T-cell (primary cell): ENCODE data around the gene HOXA1. TPM values are rescaled to one million over a fixed set of nuclear protein-coding genes. Genes with fewer than 3 reads are reported as not detected.

Source experiments
- ATAC-seq, 4 experiments: fragments of 200-7000 bp in 3 of 4; fragments of 150-1000 bp in 1 of 4; cut with Tn5 transposase; replicated peaks in 1 of 4; 1 replicate in 3 of 4; 2 replicates in 1 of 4; pipeline ENCODE4 v1.10.0; 2021; ENCODE audit warnings: moderate library complexity in 3 of 4, mild to moderate bottlenecking in 2 of 4, moderate number of reproducible peaks in 1 of 4
- CTCF ChIA-PET, 2 donors: fragments of 300-600 bp; sonication (Branson Sonifier 250); formaldehyde crosslinking; loops; one replicate each; lab custom pipeline; 2022; ENCODE audit warnings: antibody characterized with exemption in 2 of 2; lab: Charles Lee
- POLR2A ChIA-PET, 2 donors: fragments of 300-600 bp; sonication (Branson Sonifier 250); formaldehyde crosslinking; loops; one replicate each; lab custom pipeline; 2022; ENCODE audit warnings: antibody characterized with exemption in 2 of 2; lab: Charles Lee
- DNase-seq, 35 experiments: peaks; one replicate each; pipeline versions ENCODE4 v3.0.0 to v3.0.0-alpha.2; 2013 to 2023
- H3K27ac ChIP-seq: one replicate; pipeline ENCODE4 v1.5.1; 2013; ENCODE audit warnings: low read length
- H3K27me3 ChIP-seq, 2 experiments: replicated peaks in 1 of 2; 1 replicate in 1 of 2; 2 replicates in 1 of 2; pipeline versions ENCODE4 v1.6.1 to v1.7.0; 2013; ENCODE audit warnings: low read length in 1 of 2, mixed read lengths in 1 of 2; ENCODE audit not compliant: control insufficient read depth in 2 of 2, insufficient read depth in 2 of 2; ENCODE audit errors: extremely low read depth in 1 of 2
- H3K36me3 ChIP-seq, 2 donors: 1 replicate in 1 of 2; 2 replicates in 1 of 2; pipeline versions ENCODE4 v1.6.1 to v1.7.0; 2013; ENCODE audit warnings: low read length in 1 of 2; ENCODE audit not compliant: control insufficient read depth in 2 of 2, insufficient read depth in 1 of 2; ENCODE audit errors: extremely low read depth in 1 of 2
- H3K4me1 ChIP-seq, 2 experiments: 1 replicate in 1 of 2; 2 replicates in 1 of 2; pipeline versions ENCODE4 v1.6.1 to v1.7.0; 2013; ENCODE audit warnings: low read length in 2 of 2, mixed read lengths in 1 of 2; ENCODE audit not compliant: insufficient read depth in 2 of 2, control insufficient read depth in 1 of 2; ENCODE audit errors: extremely low read depth in 1 of 2
- H3K4me3 ChIP-seq, 2 donors: 1 replicate in 1 of 2; 2 replicates in 1 of 2; pipeline versions ENCODE4 v1.5.1 to v1.7.0; 2013; ENCODE audit warnings: mild to moderate bottlenecking in 2 of 2, low read length in 1 of 2, moderate library complexity in 1 of 2; ENCODE audit not compliant: control insufficient read depth in 1 of 2; ENCODE audit errors: extremely low read depth in 1 of 2
- H3K9me3 ChIP-seq: 2 replicates; pipeline ENCODE4 v1.7.0; 2013
- H3K27ac Mint-ChIP-seq, 2 donors: one replicate each; pipeline ENCODE4 v1.8.0; 2020 to 2021; ENCODE audit warnings: mild to moderate bottlenecking in 2 of 2, mixed read lengths in 2 of 2
- H3K27me3 Mint-ChIP-seq, 2 donors: one replicate each; pipeline ENCODE4 v1.8.0; 2021 to 2022; ENCODE audit warnings: mixed read lengths in 2 of 2
- H3K36me3 Mint-ChIP-seq: one replicate; pipeline ENCODE4 v1.8.0; 2021; ENCODE audit warnings: mixed read lengths
- H3K4me1 Mint-ChIP-seq, 3 donors: one replicate each; pipeline ENCODE4 v1.8.0; 2020 to 2022; ENCODE audit warnings: mixed read lengths in 3 of 3, mild to moderate bottlenecking in 1 of 3
- H3K4me3 Mint-ChIP-seq, 3 donors: one replicate each; pipeline ENCODE4 v1.8.0; 2020 to 2022; ENCODE audit warnings: mild to moderate bottlenecking in 3 of 3, mixed read lengths in 3 of 3, moderate library complexity in 3 of 3
- H3K9me3 Mint-ChIP-seq, 3 donors: one replicate each; pipeline ENCODE4 v1.8.0; 2020 to 2022; ENCODE audit warnings: mixed read lengths in 3 of 3
- WGBS: methylation state at CpG from one replicate; pipeline ENCODE4 v1.1.5; 2013; ENCODE audit warnings: missing lambda C conversion rate; ENCODE audit not compliant: insufficient coverage; 5-methylcytosine and 5-hydroxymethylcytosine counted together
- total RNA-seq, 35 experiments: library from RNA in 6 of 35; stranded (reverse) in 6 of 35; fragments of 120-200 nt in 1 of 35; gene quantifications; one replicate each; pipeline versions ENCODE4 v1.2.1 to v1.2.4 and lab custom pipeline; 2013 to 2026

Gene HOXA1
- total RNA-seq, 5 donors from 2014 or later (not counting 1 experiment from before 2014, with no cell fraction given): 0.28 to 0.66 (median 0.54) TPM

GRCh38 chr7:27068259-27068658 is 27.5 kb downstream of the HOXA1 start:
- DNase-seq (no peak), ATAC-seq (no peak)
- Histone ChIP-seq H3K27me3 (peaks cover 0 to 4% of the 10 kb centered on the region in 2 experiments), H3K4me3 (no peak overlapping the region), H3K9me3 (no peaks in the 10 kb centered on the region), H3K4me1 (no peaks in the 10 kb centered on the region), H3K36me3 (no peaks in the 10 kb centered on the region), H3K27ac (no peak overlapping the region)
- ChIA-PET CTCF (interaction anchor here in 1 of 2 donors (0.6 kb wide), 1 partner anchor 18 kb away, joined by 5 read pairs; no protein-coding TSS in a partner anchor), POLR2A (no interaction called here)
- Mint-ChIP-seq H3K27me3 (peaks cover 13 to 19% of the 10 kb centered on the region in 2 donors), H3K36me3 (no peaks in the 10 kb centered on the region), H3K9me3 (no peaks in the 10 kb centered on the region), H3K4me3 (no peak overlapping the region), H3K4me1 (peaks cover 0 to 6% (median 1%) of the 10 kb centered on the region in 3 donors), H3K27ac (no peak overlapping the region)
- WGBS: 71% methylated on average over 1 of the region's 1 CpG

GRCh38 chr7:27066148-27066547 is 29.7 kb downstream of the HOXA1 start:
- DNase-seq (no peak), ATAC-seq (no peak)
- no peaks in the 10 kb centered on the region for H3K9me3 ChIP-seq
- no peaks in the 10 kb centered on the region for H3K36me3 ChIP-seq
- H3K4me3 Mint-ChIP-seq: no peak overlapping the region
- H3K4me1 Mint-ChIP-seq: peaks cover 0 to 6% (median 1%) of the 10 kb centered on the region in 3 donors
- H3K4me1 ChIP-seq: no peaks in the 10 kb centered on the region
- no peak overlapping the region for H3K27ac ChIP-seq
- H3K4me3 ChIP-seq: no peak overlapping the region
- WGBS: 100% methylated on average over 1 of the region's 3 CpGs
- H3K27me3 Mint-ChIP-seq: peaks cover 13 to 16% of the 10 kb centered on the region in 2 donors
- peaks cover 0 to 13% of the 10 kb centered on the region in 2 experiments for H3K27me3 ChIP-seq
- H3K9me3 Mint-ChIP-seq: no peaks in the 10 kb centered on the region
- no peak overlapping the region for H3K27ac Mint-ChIP-seq
- ChIA-PET POLR2A (no interaction called here), CTCF (no interaction called here)
- H3K36me3 Mint-ChIP-seq: no peaks in the 10 kb centered on the region

GRCh38 chr7:27065709-27066108 is 30.1 kb downstream of the HOXA1 start:
- ChIA-PET CTCF (no interaction called here), POLR2A (no interaction called here)
- no peak overlapping the region for H3K27ac Mint-ChIP-seq
- H3K27me3 Mint-ChIP-seq: peaks cover 13 to 16% of the 10 kb centered on the region in 2 donors
- no peaks in the 10 kb centered on the region for H3K9me3 Mint-ChIP-seq
- Histone ChIP-seq H3K27me3 (peaks cover 0 to 13% of the 10 kb centered on the region in 2 experiments), H3K4me3 (no peak overlapping the region), H3K4me1 (no peaks in the 10 kb centered on the region), H3K9me3 (no peaks in the 10 kb centered on the region), H3K36me3 (no peaks in the 10 kb centered on the region), H3K27ac (no peak overlapping the region)
- DNase-seq (no peak), ATAC-seq (no peak)
- H3K4me3 Mint-ChIP-seq: no peak overlapping the region
- no CpG with 5 or more reads among the region's 2 CpGs for WGBS
- H3K36me3 Mint-ChIP-seq: no peaks in the 10 kb centered on the region
- H3K4me1 Mint-ChIP-seq: peaks cover 0 to 6% (median 1%) of the 10 kb centered on the region in 3 donors

GRCh38 chr7:27064661-27065060 is 31.1 kb downstream of the HOXA1 start:
- no peaks in the 10 kb centered on the region for H3K4me1 ChIP-seq
- 100% methylated on average over 1 of the region's 2 CpGs for WGBS
- peaks cover 0 to 13% of the 10 kb centered on the region in 2 experiments for H3K27me3 ChIP-seq
- H3K27ac Mint-ChIP-seq: no peak overlapping the region
- ChIA-PET CTCF (interaction anchor here in 1 of 2 donors (0.6 kb wide), 1 partner anchor 907 kb away, joined by 3 read pairs; no protein-coding TSS in a partner anchor), POLR2A (interaction anchor here in 1 of 2 donors (0.7 kb wide), 1 partner anchor 79 kb away, joined by 3 read pairs; no protein-coding TSS in a partner anchor)
- no peak overlapping the region for H3K4me3 Mint-ChIP-seq
- peaks cover 0 to 6% (median 1%) of the 10 kb centered on the region in 3 donors for H3K4me1 Mint-ChIP-seq
- no peak overlapping the region for H3K4me3 ChIP-seq
- no peaks in the 10 kb centered on the region for H3K9me3 Mint-ChIP-seq
- no peaks in the 10 kb centered on the region for H3K9me3 ChIP-seq
- ATAC-seq: no peak
- H3K27ac ChIP-seq: no peak overlapping the region
- H3K36me3 ChIP-seq: no peaks in the 10 kb centered on the region
- H3K36me3 Mint-ChIP-seq: no peaks in the 10 kb centered on the region
- H3K27me3 Mint-ChIP-seq: peaks cover 13 to 23% of the 10 kb centered on the region in 2 donors
- no peak for DNase-seq

GRCh38 chr7:27064159-27064558 is 31.6 kb downstream of the HOXA1 start:
- peaks cover 0 to 6% (median 1%) of the 10 kb centered on the region in 3 donors for H3K4me1 Mint-ChIP-seq
- no CpG with 5 or more reads among the region's 2 CpGs for WGBS

GRCh38 chr7:27062946-27063345 is 32.9 kb downstream of the HOXA1 start:
- H3K36me3 ChIP-seq: no peaks in the 10 kb centered on the region
- H3K27me3 Mint-ChIP-seq: peaks cover 19 to 26% of the 10 kb centered on the region in 2 donors
- DNase-seq (no peak), ATAC-seq (no peak)
- H3K27ac Mint-ChIP-seq: no peak overlapping the region
- no peak overlapping the region for H3K27ac ChIP-seq
- ChIA-PET POLR2A (no interaction called here), CTCF (no interaction called here)
- H3K27me3 ChIP-seq: peaks cover 0 to 16% of the 10 kb centered on the region in 2 experiments
- no peak overlapping the region for H3K4me3 Mint-ChIP-seq
- no peaks in the 10 kb centered on the region for H3K9me3 Mint-ChIP-seq
- H3K4me1 Mint-ChIP-seq: peaks cover 0 to 6% (median 1%) of the 10 kb centered on the region in 3 donors
- H3K4me3 ChIP-seq: no peak overlapping the region
- WGBS: 93% methylated on average over 3 of the region's 4 CpGs
- no peaks in the 10 kb centered on the region for H3K36me3 Mint-ChIP-seq
- no peaks in the 10 kb centered on the region for H3K4me1 ChIP-seq
- H3K9me3 ChIP-seq: no peaks in the 10 kb centered on the region

More at GRCh38 chr7:27064159-27064558, 31.6 kb downstream of the HOXA1 start:
- CTCF ChIA-PET: interaction anchor here in 1 of 2 donors (0.6 to 0.7 kb wide), 2 partner anchors 526 to 907 kb away, joined by 3 read pairs; no protein-coding TSS in a partner anchor
- POLR2A ChIA-PET: interaction anchor here in 1 of 2 donors (0.7 kb wide), 1 partner anchor 79 kb away, joined by 3 read pairs; no protein-coding TSS in a partner anchor
- H3K27ac ChIP-seq: no peak overlapping the region
- H3K36me3 Mint-ChIP-seq: no peaks in the 10 kb centered on the region
- peaks cover 18 to 28% of the 10 kb centered on the region in 2 donors for H3K27me3 Mint-ChIP-seq
- no peaks in the 10 kb centered on the region for H3K9me3 Mint-ChIP-seq
- DNase-seq (no peak), ATAC-seq (no peak)
- H3K36me3 ChIP-seq: no peaks in the 10 kb centered on the region
- no peak overlapping the region for H3K27ac Mint-ChIP-seq
- H3K9me3 ChIP-seq: no peaks in the 10 kb centered on the region
- no peak overlapping the region for H3K4me3 Mint-ChIP-seq
- H3K4me3 ChIP-seq: no peak overlapping the region
- no peaks in the 10 kb centered on the region for H3K4me1 ChIP-seq
- peaks cover 0 to 13% of the 10 kb centered on the region in 2 experiments for H3K27me3 ChIP-seq
